B cell (primary cell): ENCODE data around the gene NCOA7.

Source experiments
- CTCF ChIP-seq: fragments of 200-600 bp; IDR thresholded peaks from one replicate; pipeline ENCODE4 v1.8.0; 2022; ENCODE audit warnings: antibody characterized with exemption, mild to moderate bottlenecking
- EZH2 ChIP-seq: IDR thresholded peaks from 2 replicates; pipeline ENCODE4 v1.6.1; 2012; ENCODE audit warnings: borderline replicate concordance, low read depth, mild to moderate bottlenecking, moderate library complexity, low read length; ENCODE audit not compliant: insufficient read depth, poor library complexity, severe bottlenecking

DNA sequence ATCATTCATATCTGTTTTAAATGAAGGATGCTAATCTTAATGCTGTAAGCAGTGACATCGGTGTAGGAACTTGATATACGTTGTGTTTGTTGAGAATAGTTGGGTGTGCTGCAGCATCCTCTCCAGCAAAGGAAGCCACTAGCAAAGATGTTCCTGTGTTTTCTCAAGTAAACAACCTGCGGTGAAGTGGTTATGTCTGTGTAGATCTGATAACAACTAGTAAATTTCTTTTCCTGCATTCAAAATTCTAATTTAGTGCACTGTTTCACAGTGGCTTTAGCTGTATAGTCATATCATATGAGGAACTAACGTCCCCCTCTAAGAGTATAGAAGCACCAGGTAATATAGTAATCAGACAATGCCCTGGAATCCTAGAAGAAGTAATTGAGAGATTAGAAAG, 38.7 kb downstream of the NCOA7 start:
- no peak for TF ChIP-seq CTCF
- TF ChIP-seq EZH2, result no peak
